ENCODE measurements around the gene MAP4K1. TPM values are rescaled to one million over a fixed set of nuclear protein-coding genes. Genes with fewer than 3 reads are reported as not detected.
"Not testable (repeated sequence)": the region's sequence is repeated elsewhere in the genome, so short reads cannot be mapped to it uniquely, and the experiment has no call there.

Gene MAP4K1
- total RNA-seq, 1 donor from 2014 or later: 9.0 TPM

DNA sequence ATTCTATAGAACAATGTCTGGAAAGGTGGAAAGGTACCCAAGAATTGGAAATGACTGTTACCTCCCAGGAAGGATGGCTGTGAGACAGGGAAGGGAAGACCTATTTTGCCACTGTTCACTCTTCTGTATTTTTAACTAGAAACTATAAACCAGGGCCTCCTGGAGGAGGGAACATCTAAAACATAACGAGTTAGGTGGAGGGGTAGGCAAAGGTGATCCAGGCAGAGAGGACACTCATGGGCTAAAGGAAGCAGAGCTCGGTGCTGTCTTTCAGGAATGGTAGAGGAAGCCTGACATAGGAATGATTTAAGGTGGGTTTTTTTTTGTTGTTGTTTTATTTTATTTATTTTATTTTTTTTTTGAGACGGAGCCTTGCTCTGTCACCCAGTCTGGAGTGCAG, 7.1 kb upstream of the MAP4K1 start:
- no peak for DNase-seq (ENCODE audit: low spot score)

DNA sequence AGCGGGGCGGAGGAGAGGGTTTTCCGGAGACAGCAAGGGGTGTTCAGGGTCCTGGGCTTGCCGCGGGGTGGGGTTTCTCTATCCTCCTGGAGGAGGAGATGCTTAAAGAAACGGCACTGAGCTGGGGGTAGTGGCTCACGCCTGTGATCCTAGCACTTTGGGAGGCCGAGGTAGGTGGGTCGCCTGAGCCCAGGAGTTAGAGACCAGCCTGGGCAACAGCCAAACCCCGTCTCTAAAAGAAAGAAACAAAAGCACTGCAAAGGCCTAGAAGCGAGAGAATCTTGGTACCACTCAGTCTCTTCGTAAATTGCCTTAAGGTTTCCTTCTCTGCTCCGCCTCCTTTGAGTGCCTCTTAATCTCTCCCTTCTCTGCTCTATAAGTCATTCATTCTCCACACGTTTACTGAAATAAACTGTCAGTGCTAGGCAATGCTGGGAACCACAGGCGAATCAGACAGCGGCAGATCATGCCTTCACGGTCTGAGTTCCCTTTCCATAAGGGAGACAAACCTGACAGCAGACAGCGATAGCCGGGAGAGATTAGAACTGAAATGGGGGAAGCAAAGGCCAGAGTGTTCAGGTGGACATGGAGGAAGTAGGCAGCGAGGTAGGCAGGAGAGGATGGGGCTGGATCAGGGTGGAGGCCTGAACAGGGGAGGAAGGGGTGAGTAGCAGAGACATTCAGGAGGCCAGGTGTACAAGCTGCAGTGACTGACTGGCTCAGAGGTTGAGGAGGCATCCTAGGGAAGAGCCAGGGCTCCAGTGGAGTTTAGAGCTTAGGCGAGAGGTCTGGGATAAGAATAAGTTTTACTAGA, 1.8 kb upstream of the MAP4K1 start:
- DNase-seq (ENCODE audit: low spot score): no peak

DNA sequence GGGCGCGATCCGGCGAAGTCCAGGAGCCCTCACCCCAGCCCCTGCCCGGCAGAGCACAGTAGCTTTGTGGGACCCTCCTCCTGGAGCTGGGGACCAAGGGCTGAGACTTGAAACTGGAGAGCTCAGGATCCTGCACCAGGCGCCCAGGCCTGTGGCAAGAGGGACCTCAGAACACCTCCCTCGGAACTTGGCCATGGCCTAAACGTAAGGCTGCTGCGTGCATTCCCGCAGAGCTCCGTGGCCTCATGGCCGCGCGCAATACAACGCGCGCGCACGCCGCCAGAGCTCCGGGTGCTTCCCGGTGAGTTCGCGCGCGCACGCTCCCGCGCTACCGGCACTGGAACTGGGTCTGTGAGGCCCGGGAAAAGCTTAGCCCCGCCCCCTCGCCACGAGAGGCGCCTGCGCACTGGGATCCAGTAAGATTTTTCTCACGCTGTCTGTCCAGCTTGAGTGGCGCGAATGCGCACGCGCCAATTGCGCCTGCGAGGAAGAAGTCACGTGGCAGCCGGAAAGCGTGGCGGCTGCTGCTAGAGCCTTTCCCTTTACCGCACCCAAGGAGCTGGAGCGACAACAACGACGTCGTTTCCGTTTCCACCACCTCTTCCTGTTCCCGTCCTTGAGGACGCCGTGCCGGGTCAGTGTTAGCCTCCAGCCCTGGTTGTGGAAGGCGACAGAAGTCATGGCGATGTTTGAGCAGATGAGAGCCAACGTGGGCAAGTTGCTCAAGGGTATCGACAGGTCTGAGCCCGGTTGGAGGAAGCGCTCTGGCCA, 1.0 kb upstream of the MAP4K1 start, which contains the start of gene EIF3K:
Gene EIF3K (plus strand): TSS at position 599 of the 771 bp plus-strand sequence. CDS start 81 bp downstream, at position 680.
- peak; percentile 99 for DNase-seq (ENCODE audit: low spot score)

DNA sequence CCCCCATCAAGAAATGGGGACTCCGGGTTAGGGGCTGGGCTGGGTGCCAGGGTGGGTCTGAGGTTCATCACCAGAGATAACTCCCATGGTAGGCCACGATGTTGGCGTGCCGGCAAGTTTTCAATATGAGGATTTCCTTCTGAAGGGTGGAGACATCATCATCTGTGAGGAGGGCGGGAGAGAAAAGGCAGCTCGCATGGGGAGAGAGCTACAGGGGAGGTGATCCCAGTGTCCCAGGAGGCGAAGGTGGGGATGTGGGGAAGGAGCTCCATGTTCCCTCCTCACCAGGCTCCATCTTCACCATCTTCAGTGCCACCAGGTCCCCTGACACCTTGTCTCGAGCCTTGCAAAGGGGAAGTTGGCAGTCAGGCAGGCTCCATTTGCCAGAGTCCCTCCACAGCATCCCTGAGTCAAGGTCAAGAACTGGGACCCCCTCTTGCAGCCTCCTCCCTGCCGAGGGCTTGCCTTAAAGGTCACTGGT, 430 bp downstream of the MAP4K1 start:
- no peak for DNase-seq (ENCODE audit: low spot score)

DNA sequence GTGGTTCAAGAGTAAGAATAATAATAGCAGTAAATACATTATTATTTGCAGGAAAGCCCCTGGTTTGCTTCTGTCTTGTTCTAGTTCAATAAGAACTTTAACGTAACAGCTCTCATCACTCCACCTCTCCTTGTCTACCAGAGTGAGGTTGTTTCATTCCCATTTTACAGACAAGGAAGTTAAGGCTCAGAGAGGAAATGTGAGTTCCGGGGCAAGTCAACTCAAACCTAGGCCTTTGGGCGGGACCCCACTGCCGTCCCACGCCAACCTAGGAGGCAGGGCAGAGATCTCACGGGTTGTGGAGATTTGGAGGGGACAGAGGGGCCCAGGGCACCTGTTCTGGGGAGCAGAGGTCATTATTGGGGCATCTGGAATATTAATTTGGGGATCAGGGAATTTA, 1.5 kb downstream of the MAP4K1 start:
- DNase-seq (ENCODE audit: low spot score): no peak

DNA sequence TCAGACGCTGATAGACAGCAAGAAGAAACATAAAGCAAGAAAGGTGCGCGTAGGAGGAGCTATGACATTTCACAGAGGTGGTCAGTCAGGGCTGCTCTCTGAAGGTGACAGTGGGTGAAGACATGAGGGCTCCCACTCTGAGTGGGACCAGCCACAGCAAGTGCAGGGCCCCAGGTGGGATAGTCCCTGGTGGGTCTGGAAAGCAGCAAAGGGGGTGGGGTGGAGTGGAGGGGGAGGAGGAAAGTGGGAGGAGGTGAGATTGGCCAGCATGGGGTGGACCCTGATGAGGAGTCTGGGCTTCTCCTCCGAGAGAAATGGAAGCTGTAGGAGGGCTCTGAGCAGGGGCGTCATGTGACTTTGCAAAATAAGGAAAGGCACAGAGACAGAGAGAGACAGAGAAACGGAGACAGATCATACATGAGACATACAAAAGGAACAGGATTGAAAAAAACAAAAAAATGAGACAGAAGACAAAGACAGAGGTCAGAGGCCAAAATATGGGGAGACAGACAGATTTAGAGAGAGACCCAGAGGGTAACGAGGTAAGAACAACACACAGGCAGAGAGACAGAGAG, 2.7 kb downstream of the MAP4K1 start:
- no peak for DNase-seq (ENCODE audit: low spot score)

DNA sequence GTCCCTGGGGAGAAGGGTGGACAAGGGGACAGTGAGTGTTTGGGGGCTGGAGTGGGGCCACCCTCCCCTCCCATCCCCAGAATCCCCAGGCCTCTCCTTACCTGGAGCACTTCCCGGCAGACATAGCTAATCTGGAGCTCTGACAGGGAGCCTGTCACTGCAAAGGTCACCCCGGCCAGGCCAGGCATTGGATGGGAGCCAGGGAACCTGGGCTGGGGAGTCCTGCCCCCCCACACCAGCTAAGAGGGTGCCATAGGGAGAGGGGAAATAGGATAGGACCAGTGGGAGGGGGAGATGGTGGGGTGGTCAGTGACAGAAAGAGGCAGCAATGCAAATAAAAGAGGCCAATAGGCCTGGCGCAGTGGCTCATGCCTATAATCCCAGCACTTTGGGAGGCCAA, 3.5 kb downstream of the MAP4K1 start:
- no peak for DNase-seq (ENCODE audit: low spot score)

DNA sequence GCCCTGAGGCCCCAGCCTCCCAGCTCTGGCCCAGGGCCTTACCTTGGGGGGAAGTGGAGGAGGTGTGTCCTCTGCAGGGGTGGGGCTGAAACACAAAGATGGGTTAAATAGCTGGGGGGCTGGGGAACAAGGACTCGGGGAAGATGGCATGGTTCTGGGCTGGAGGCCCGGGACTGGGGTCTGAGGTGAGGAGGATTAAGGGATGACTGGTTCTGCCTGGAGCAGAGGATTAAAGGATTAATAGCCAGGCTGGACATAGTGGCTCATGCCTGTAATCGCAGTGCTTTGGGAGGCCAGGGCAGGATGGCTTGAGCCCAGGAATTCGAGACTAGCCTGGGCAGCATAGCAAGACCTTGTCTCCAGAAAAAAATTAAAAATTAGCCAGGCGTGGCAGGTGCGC, 11.6 kb downstream of the MAP4K1 start:
- no peak for DNase-seq (ENCODE audit: low spot score)

DNA sequence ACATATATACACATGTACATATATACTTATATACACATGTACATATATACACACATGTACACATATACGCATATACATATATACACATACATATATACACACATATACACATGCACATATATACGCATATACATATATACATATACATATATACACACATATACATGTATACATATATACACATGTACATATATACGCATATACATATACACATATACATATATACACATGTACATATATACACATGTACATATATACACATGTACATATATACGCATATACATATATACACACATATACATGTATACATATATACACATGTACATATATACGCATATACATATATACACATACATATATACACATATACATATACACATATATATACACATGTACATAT, 14.9 kb downstream of the MAP4K1 start:
- not testable (repeated sequence) for DNase-seq (ENCODE audit: low spot score)

DNA sequence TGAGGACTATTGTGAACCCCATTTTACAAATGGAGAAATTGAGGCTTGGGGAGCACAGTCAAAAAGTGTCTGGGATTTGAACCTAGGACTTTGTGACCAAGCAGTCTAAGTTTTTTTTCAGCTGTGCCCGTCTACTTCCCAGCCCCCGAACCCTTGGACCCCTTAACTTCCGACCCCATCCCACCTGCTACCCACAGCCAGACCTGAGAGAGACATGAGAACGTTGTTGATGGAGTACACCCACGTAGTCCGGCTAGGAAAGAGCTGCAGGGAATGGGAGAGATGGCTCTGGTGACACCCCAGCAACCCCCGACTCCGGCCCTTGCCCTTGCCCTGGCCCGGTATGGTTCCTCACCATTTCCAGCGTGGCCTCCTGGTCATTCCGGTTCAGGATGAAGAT, 18.0 kb downstream of the MAP4K1 start:
- DNase-seq (ENCODE audit: low spot score): no peak

DNA sequence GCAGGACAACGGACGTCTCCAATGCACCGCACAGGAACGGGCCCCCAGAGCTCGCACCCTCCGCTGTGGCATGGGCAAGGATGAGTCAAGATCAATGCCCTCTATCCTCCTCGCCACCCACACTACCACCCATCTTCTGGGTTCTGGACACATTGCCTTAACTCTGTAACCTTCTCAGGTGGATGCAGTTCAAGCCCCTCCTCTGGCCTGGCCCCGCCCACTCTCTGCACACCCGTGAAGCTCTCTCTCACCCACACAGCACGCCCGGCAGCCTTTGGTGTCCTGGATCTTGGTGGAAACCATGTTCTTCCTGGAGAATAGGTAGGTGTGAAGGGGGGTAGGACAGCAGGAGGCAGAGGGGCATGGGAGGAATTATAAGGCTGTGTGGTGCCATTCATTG, 20.7 kb downstream of the MAP4K1 start:
- DNase-seq (ENCODE audit: low spot score): no peak

DNA sequence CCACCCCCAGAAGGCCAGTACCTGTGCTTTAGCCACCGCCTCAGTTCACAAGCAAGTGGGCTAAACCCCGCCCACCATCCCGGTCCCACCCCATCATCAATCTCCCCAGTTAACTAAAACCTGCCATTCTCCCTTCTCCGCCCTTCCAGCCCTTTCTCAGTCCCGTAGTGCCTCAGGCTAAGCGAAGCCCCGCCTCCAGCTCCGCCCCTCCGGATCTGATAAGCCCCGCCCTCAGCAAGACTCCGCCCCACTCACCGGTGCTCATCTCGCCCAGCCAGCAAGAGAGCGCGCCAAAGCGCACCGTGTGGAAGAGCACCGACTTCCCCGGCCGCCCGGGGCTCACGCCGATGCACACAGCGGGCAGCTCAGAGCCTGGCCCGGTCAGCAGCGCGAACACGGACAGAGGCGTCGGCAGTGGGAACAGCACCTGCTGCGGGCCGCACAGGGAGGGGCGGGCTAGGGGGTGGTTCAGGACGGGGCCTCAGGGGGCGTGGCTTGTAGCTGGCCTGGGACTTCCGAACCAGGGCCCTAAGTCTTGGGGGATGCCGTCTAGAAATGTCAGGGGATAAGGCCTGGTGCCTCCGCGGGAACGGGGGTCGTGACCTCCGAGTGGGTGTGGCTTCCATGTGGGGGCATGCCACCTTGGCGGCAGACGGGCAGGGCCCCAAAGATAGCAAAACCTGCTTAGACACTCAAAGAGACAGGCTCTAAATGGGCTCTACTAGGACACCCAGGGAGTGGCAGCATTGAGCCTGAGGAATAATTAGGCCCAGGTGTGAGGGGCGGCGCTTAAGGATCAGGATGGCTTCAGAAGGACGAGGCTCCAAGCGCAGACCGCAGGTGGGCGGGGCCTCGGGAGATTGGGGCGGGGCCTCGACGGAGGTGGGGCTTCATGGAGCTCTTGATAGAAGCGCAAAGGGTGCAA, 21.4 kb downstream of the MAP4K1 start:
- peak; percentile 72 for DNase-seq (ENCODE audit: low spot score)

DNA sequence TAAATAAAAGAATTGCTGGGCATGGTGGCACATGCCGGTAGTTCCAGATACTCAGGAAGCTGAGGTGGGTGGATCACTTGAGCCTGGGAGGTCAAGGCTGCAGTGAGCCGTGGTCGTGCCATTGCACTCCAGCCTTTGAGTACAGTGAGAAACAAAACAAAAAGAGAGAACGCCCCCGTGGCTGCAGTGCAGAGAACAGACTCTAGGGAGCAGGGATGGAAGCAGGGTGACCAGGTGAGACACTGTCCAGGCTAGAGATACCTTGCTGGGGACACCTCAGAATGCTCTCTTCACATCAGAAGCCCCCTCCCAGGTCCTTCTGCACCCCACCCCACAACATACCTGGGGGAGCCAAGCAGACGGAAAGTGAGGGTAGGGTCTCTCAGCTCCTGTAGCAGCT, 24.8 kb downstream of the MAP4K1 start:
- no peak for DNase-seq (ENCODE audit: low spot score)

DNA sequence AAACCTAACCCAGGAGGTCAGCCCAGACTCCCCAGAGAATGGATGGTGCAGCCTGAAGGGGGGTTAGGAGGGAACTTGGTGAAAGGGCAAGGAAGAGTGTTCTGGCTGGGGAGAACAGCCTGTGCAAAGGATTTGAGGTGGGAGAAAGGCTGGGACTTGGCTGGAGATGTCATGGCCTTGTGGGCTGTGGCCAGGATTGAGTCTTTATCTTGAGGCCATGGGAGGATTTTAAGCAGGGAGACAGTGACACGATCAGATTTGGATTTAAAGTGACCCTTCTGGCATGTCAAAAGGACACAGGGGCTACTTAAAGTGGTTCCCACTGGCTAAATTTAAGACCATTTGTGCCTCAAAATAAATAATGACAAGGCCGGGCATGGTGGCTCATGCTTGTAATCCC, 29.7 kb downstream of the MAP4K1 start:
- DNase-seq (ENCODE audit: low spot score): no peak

DNA sequence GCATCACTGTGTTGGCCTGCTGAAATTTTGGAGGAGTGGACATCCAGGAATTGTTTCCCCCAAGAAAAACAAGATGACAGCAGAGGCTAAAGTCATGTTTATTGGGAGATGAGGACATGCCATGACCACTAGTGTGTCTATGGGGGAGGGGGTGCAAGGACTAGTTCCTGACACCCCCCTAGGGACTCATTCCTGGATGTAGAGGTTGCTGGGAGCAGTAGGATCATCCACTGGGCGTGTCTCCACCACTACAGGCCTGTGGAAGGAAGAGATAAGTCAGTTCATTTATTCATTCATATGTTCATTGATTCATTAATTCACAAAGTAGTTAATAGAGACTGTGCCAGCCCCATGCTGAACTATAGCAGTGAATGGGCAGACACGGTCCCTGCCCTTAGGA, 30.2 kb downstream of the MAP4K1 start:
- DNase-seq (ENCODE audit: low spot score): no peak

DNA sequence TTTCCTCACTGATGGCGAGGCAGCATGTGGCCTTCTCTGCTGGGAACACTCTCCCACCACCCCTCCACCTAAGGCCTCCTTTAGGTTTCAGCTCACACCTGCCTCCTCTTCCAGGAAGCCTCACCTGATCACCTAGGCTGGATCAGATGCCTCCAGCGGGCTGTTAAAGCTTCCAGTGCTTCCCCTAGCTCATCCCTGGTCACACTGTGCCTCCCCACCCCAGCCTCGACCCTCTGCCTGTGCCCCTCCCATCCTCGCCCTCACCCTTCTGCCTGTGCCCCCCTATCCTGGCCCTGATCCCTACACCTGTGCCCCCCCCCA, 33.8 kb downstream of the MAP4K1 start:
- no peak for DNase-seq (ENCODE audit: low spot score)

DNA sequence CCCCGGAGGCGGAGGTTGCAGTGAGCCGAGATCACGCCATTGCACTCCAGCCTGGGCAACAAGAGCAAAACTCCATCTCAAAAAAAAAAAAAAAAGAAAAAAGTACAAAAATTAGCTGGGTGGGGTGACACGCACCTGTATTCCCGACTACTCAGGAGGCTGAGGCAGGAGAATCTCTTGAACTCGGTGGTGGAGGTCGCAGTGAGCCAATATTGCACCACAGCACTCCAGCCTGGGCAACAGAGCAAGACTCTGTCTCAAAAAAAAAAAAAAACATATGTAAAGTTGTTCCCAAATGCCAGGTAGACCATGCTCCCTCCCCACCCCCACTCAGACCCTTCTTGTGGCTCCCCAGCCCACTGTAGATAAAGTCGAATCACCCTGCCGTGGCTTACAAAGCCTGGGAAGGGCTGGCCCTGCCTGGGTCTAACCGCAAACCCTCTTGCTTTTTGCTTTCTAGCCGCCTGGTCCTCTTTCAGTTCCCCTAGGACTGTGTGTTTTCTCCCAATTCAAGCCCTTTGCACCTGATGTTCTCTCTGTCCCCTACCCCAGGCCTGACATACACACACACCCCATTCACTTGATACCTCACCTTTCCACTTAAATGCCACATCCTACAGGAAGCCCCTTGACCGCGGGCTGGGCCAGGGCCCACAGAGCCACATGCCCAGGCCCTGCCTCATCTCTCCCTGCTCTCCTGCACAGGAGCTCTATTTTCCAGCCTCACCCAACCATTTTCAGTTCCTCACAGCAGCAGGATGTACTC, 34.4 kb downstream of the MAP4K1 start:
- DNase-seq (ENCODE audit: low spot score): no peak

DNA sequence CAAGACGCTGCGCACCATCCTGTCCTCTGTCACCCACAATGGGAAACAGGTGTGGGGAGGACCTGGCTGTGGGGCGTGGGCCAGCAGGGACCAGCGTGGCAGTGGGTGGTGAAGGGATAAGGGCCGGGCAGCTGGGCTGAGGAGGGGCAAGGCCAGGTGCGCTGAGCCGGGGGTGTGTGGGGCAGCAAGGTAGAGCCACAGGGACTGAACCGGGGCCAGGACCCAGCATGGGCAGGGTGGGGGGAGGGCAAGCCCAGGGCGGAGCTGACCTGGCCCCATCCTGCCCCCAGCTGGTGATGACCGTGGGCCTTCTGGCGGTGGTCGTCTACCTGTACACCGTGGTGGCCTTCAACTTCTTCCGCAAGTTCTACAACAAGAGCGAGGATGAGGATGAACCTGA, 37.7 kb downstream of the MAP4K1 start:
- no peak for DNase-seq (ENCODE audit: low spot score)

DNA sequence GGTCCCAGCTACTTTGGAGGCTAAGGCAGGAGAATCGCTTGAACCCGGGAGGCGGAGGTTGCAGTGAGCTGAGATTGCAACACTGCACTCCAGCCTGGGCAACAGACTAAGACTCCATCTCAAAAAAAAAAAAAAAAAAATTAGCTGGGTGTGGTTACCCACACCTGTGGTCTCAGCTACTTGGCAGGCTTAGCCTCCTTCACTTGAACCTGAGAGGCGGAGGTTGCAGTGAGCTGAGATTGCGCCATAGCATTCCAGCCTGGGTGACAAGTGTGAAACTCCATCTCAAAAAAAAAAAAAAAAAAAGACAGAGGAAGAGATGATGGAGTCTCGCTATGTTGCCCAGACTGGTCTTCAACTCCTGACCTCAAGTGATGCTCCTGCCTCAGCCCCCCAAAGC, 38.4 kb downstream of the MAP4K1 start:
- not testable (repeated sequence) for DNase-seq (ENCODE audit: low spot score)

DNA sequence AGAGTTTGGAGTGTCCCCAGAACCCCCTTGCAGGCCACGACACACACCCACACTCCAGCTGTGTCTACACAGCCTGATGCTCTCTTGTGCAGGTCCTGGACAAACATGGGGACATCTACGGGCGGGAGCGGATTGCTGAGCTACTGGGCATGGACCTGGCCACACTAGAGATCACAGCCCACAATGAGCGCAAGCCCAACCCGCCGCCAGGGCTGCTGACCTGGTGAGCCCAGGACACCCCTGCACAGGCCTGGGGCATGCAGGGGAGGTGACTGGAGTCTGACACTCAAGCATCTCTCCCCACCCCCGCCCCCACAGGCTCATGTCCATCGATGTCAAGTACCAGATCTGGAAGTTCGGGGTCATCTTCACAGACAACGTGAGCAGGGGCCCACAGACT, 39.9 kb downstream of the MAP4K1 start:
- DNase-seq (ENCODE audit: low spot score): no peak

DNA sequence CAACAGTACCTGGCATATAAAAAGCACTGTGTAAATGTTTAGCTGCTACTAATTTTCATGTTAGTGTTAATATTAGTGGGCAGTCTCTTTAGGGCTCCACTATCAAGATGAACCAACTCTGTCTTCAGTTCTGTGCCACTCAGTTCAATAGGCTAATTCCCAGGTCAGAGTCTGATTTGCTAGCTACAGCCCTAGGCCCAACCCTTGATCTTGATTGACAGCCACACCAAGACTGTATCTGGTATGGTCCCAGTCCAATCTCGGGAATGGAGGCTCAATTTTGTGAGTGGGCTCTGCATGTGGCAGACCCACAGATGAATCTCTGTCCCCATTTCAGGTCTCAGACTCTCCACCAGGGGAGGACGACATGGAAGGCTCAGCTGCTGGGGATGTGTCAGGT, 46.1 kb downstream of the MAP4K1 start:
- no peak for DNase-seq (ENCODE audit: low spot score)
